Temporal lobe (tissue), 2 donors: ENCODE measurements around the gene IFITM5. TPM values are rescaled to one million over a fixed set of nuclear protein-coding genes. Genes with fewer than 3 reads are reported as not detected.

Source experiments
- small RNA-seq: library from RNA; depleted of rRNA; stranded (forward); fragments of <200 nt; gene quantifications from one replicate; pipeline ENCODE3, GENCODE V24; 2014; ENCODE audit warnings: low replicate concordance
- total RNA-seq: library from RNA; depleted of rRNA; stranded (reverse); fragments of >200 nt; gene quantifications from one replicate; pipeline ENCODE4 v1.2.3, GENCODE V29; 2014

IFITM5 gene
- total RNA-seq, 1 donor from 2014 or later: not detected

Small RNA genes within 50 kb of the gene (small RNA-seq; reads per million reads assigned to genes)
- gene AC136475.6: not detected

Other genes with a start within 250 kb of the IFITM5 start
- not detected for gene SCGB1C1, start 106.4 kb downstream of the IFITM5 start, total RNA-seq
- gene BET1L, start 92.1 kb downstream of the IFITM5 start, total RNA-seq: 6.6 TPM
- 66.9 TPM for gene RIC8A, start 91.8 kb downstream of the IFITM5 start, total RNA-seq
- 12.3 TPM for gene SIRT3, start 63.2 kb downstream of the IFITM5 start, total RNA-seq
- gene PSMD13, start 62.5 kb downstream of the IFITM5 start, total RNA-seq: 73.0 TPM
- not detected for gene NLRP6, start 21.1 kb downstream of the IFITM5 start, total RNA-seq
- 1.5 TPM for gene PGGHG, start 10.4 kb downstream of the IFITM5 start, total RNA-seq
- gene IFITM2, start 8.3 kb upstream of the IFITM5 start, total RNA-seq: 2.0 TPM
- 3.9 TPM for gene IFITM1, start 14.5 kb upstream of the IFITM5 start, total RNA-seq
- gene IFITM3, start 21.3 kb upstream of the IFITM5 start, total RNA-seq: 5.2 TPM
- gene B4GALNT4, start 70.0 kb upstream of the IFITM5 start, total RNA-seq: 67.6 TPM
- 0.74 TPM for gene PKP3, start 94.7 kb upstream of the IFITM5 start, total RNA-seq
- 5.7 TPM for gene SIGIRR, start 115.5 kb upstream of the IFITM5 start, total RNA-seq
- not detected for gene ANO9, start 142.5 kb upstream of the IFITM5 start, total RNA-seq
- gene PTDSS2, start 150.8 kb upstream of the IFITM5 start, total RNA-seq: 18.2 TPM
- gene RNH1, start 207.7 kb upstream of the IFITM5 start, total RNA-seq: 35.7 TPM
- 35.7 TPM for gene HRAS, start 236.1 kb upstream of the IFITM5 start, total RNA-seq
- 0.98 TPM for gene LRRC56, start 238.0 kb upstream of the IFITM5 start, total RNA-seq